Panc1 (cell line): Measurements from ENCODE around the gene DHH.

ENCODE experiments used
- CTCF ChIP-seq: fragments of 450-650 bp; IDR thresholded peaks from 2 replicates; pipeline ENCODE4 v1.5.1; 2017; ENCODE audit warnings: mild to moderate bottlenecking
- POLR2AphosphoS5 ChIP-seq: IDR thresholded peaks from 2 replicates; pipeline ENCODE4 v1.6.1; 2012; ENCODE audit warnings: mild to moderate bottlenecking, low read depth, low read length, moderate library complexity
- REST ChIP-seq, 2 experiments: IDR thresholded peaks; 2 replicates each; pipeline ENCODE4 v1.6.1; 2011 to 2012; ENCODE audit warnings: low read depth in 2 of 2, control low read depth in 1 of 2, low read length in 1 of 2, mild to moderate bottlenecking in 1 of 2, moderate library complexity in 1 of 2; ENCODE audit not compliant: insufficient read depth in 1 of 2
- SIN3A ChIP-seq: IDR thresholded peaks from 2 replicates; pipeline ENCODE4 v1.6.1; 2012; ENCODE audit warnings: low read depth, mild to moderate bottlenecking, low read length, moderate library complexity, borderline replicate concordance; ENCODE audit not compliant: insufficient read depth
- TCF7L2 ChIP-seq: IDR thresholded peaks from 2 replicates; pipeline ENCODE4 v1.6.1; 2011; ENCODE audit warnings: mild to moderate bottlenecking, low read depth, low read length, inconsistent platforms

GRCh38 chr12:49061157-49061650, 33.4 kb downstream of the DHH start:
- TF ChIP-seq REST (IDR thresholded peaks at IDR 0.05; ENCODE audit: insufficient read depth in 1 of 2, low read depth in 2 of 2, low read length in 1 of 2) (no peak), POLR2AphosphoS5 (no peak), CTCF (no peak), SIN3A (no peak; the same call in 1 of the 2 replicates), TCF7L2 (no peak)
